K562 (cell line): ENCODE data around the gene SEL1L. TPM values are rescaled to one million over a fixed set of nuclear protein-coding genes. Genes with fewer than 3 reads are reported as not detected.

ENCODE experiments used
- ATAC-seq: fragments of 200-7000 bp; cut with Tn5 transposase; 3 replicates; pipeline ENCODE4 v1.9.1; 2020; ENCODE audit warnings: moderate library complexity
- BruUV-seq: library from RNA; stranded (reverse); fragments of 400-500 nt; replicated peaks from 2 replicates; lab custom pipeline; 2021; lab: Mats Ljungman, UMichigan
- CTCF ChIA-PET: fragments of 300-600 bp; formaldehyde crosslinking; extraction: SDS; loops from one replicate; lab custom pipeline; 2021; ENCODE audit warnings: low intra/inter-chr PET ratio; lab: Yijun Ruan, JAX
- POLR2A ChIA-PET: fragments of 300-600, 350-650 bp; sonication (Branson Sonifier 250); formaldehyde crosslinking; extraction: SDS; loops from one replicate; lab custom pipeline; 2021; ENCODE audit warnings: antibody characterized with exemption, inconsistent platforms; lab: Yijun Ruan, JAX
- DNase-seq, 4 experiments: peaks; one replicate each; pipeline versions ENCODE4 v3.0.0 to v3.0.0-alpha.2; 2011 to 2018; ENCODE audit warnings: low spot score in 3 of 4, mixed read lengths in 3 of 4; ENCODE audit errors: extremely low read depth in 1 of 4
- FAIRE-seq: peaks from 2 replicates; lab custom pipeline; 2011; peaks lifted over from hg19 to GRCh38; lab: Jason Lieb, UNC
- H2AFZ ChIP-seq: 2 replicates; pipeline ENCODE4 v1.6.0; 2011; ENCODE audit warnings: low read depth, low read length, control low read depth, inconsistent platforms
- H3K27ac ChIP-seq: fragments of 200-600 bp; 3 replicates; pipeline ENCODE4 v1.8.0; 2011; ENCODE audit warnings: low read depth, mild to moderate bottlenecking, control low read depth, inconsistent platforms, low read length, moderate library complexity, mixed read lengths; ENCODE audit errors: extremely low read depth
- H3K27me3 ChIP-seq, 2 experiments: fragments of 300-600 bp in 1 of 2; 2 replicates in 1 of 2; 3 replicates in 1 of 2; pipeline versions ENCODE4 v1.6.0 to v1.8.0; 2011; ENCODE audit warnings: inconsistent platforms in 2 of 2, low read length in 2 of 2, mild to moderate bottlenecking in 1 of 2, mixed read lengths in 1 of 2, moderate library complexity in 1 of 2; ENCODE audit not compliant: control insufficient read depth in 2 of 2, insufficient read depth in 2 of 2
- H3K36me3 ChIP-seq: fragments of 300-600 bp; 3 replicates; pipeline ENCODE4 v1.8.0; 2011; ENCODE audit warnings: mild to moderate bottlenecking, low read length, inconsistent platforms; ENCODE audit not compliant: control insufficient read depth, insufficient read depth
- H3K4me1 ChIP-seq, 2 experiments: fragments of 200-600 bp in 1 of 2; replicated peaks in 1 of 2; 2 replicates in 1 of 2; 3 replicates in 1 of 2; pipeline versions ENCODE4 v1.5.1 to v1.8.0; 2011; ENCODE audit warnings: inconsistent platforms in 2 of 2, low read length in 2 of 2, mild to moderate bottlenecking in 1 of 2, mixed read lengths in 1 of 2, moderate library complexity in 1 of 2; ENCODE audit not compliant: control insufficient read depth in 2 of 2, insufficient read depth in 2 of 2
- H3K4me2 ChIP-seq: 2 replicates; pipeline ENCODE4 v1.6.1; 2011; ENCODE audit warnings: low read length, control low read depth, inconsistent platforms, mixed read lengths; ENCODE audit not compliant: insufficient read depth
- H3K4me3 ChIP-seq: fragments of 200-600 bp; sonication (generic), shearing (Covaris generic); 2 replicates; pipeline ENCODE4 v1.5.1; 2016; ENCODE audit warnings: control low read depth, inconsistent platforms
- H3K79me2 ChIP-seq: fragments of 200-600 bp; 3 replicates; pipeline ENCODE4 v1.8.0; 2011; ENCODE audit warnings: low read length, inconsistent platforms; ENCODE audit not compliant: control insufficient read depth, insufficient read depth
- H3K9ac ChIP-seq, 2 experiments: 2 replicates each; pipeline versions ENCODE4 v1.6.0 to v1.6.1; 2011; ENCODE audit warnings: low read depth in 2 of 2, low read length in 2 of 2, control low read depth in 1 of 2, inconsistent platforms in 1 of 2, mild to moderate bottlenecking in 1 of 2, mixed read lengths in 1 of 2; ENCODE audit not compliant: insufficient read depth in 1 of 2
- H3K9me1 ChIP-seq: one replicate; pipeline ENCODE4 v1.6.0; 2011; ENCODE audit warnings: inconsistent platforms, mild to moderate bottlenecking, low read length, moderate library complexity; ENCODE audit not compliant: control insufficient read depth, insufficient read depth
- H3K9me3 ChIP-seq: replicated peaks from 2 replicates; pipeline ENCODE4 v1.5.1; 2011; ENCODE audit warnings: low read depth, low read length, inconsistent platforms; ENCODE audit not compliant: control insufficient read depth, insufficient read depth
- H4K20me1 ChIP-seq: replicated peaks from 2 replicates; pipeline ENCODE4 v1.6.1; 2011; ENCODE audit warnings: low read length, inconsistent platforms, mixed read lengths; ENCODE audit not compliant: control insufficient read depth, insufficient read depth
- ETS2 ChIP-seq: IDR thresholded peaks from 2 replicates; pipeline ENCODE4 v1.6.1; 2016; ENCODE audit warnings: borderline replicate concordance, missing genetic modification characterization, mild to moderate bottlenecking, moderate library complexity, missing compliant biosample characterization; ENCODE audit not compliant: poor library complexity, severe bottlenecking
- HIVEP1 ChIP-seq: fragments of 250-450 bp; sonication (Bioruptor Pico); IDR thresholded peaks from 2 replicates; pipeline ENCODE4 v1.4.0; 2020; ENCODE audit warnings: mild to moderate bottlenecking
- HNRNPK ChIP-seq: fragments of 200-400 bp; formaldehyde crosslinking; IDR thresholded peaks from one replicate; pipeline ENCODE4 v1.6.1; 2018; ENCODE audit warnings: mild to moderate bottlenecking, low read depth, low read length; ENCODE audit not compliant: poor library complexity, severe bottlenecking
- MTA2 ChIP-seq: fragments of 450-650 bp; IDR thresholded peaks from 2 replicates; pipeline ENCODE4 v1.6.1; 2016; ENCODE audit warnings: low read depth
- NR1H2 ChIP-seq: sonication (generic); formaldehyde crosslinking; IDR thresholded peaks from 2 replicates; pipeline ENCODE4 v1.4.0; 2020; ENCODE audit warnings: mild to moderate bottlenecking, missing genetic modification reagents
- NUFIP1 ChIP-seq: fragments of 450-650 bp; IDR thresholded peaks from 2 replicates; pipeline ENCODE4 v1.6.1; 2018; ENCODE audit not compliant: partially characterized antibody
- RBFOX2 ChIP-seq: fragments of 200-400 bp; formaldehyde crosslinking; IDR thresholded peaks from 2 replicates; pipeline ENCODE4 v1.6.1; 2017; ENCODE audit warnings: low read depth, mild to moderate bottlenecking, low read length, moderate library complexity
- SAFB ChIP-seq: fragments of 200-400 bp; formaldehyde crosslinking; IDR thresholded peaks from 2 replicates; pipeline ENCODE4 v1.6.1; 2017; ENCODE audit warnings: low read depth, low read length, borderline replicate concordance
- SNRNP70 ChIP-seq: fragments of 200-400 bp; formaldehyde crosslinking; optimal IDR thresholded peaks from 2 replicates; pipeline ENCODE3; 2017; ENCODE audit warnings: low read depth, low read length
- ZFP36 ChIP-seq: fragments of 150-350 bp; IDR thresholded peaks from 2 replicates; pipeline ENCODE4 v1.6.1; 2018; ENCODE audit warnings: low read length, low read depth; ENCODE audit not compliant: partially characterized antibody
- ZNF354B ChIP-seq: fragments of 250-450 bp; sonication (Bioruptor Pico); IDR thresholded peaks from 2 replicates; pipeline ENCODE4 v1.4.0; 2020
- ZNF408 ChIP-seq: fragments of 250-450 bp; sonication (Bioruptor Pico); IDR thresholded peaks from 2 replicates; pipeline ENCODE4 v1.4.0; 2020; ENCODE audit warnings: low read depth, mild to moderate bottlenecking, moderate library complexity
- WGBS: fragments of 100-300 bp; shearing (Covaris generic); methylation state at CpG from one replicate; pipeline ENCODE4 v1.1.6; 2016; ENCODE audit warnings: low coverage, mixed read lengths; ENCODE audit not compliant: insufficient coverage; ENCODE audit errors: missing lambda C conversion rate; 5-methylcytosine and 5-hydroxymethylcytosine counted together
- in situ Hi-C: fragments of 300-500 bp; cut with MboI; formaldehyde crosslinking; loops from 4 replicates; pipeline ENCODE4 v1.15.0; 2018; ENCODE audit warnings: inconsistent platforms, mixed read lengths
- intact Hi-C: fragments of 100-400 bp; cut with micrococcal nuclease; formaldehyde crosslinking; loops from 2 replicates; pipeline ENCODE4 v1.14.2; 2022
- polyA plus RNA-seq, 8 experiments: library from polyadenylated mRNA; depleted of rRNA in 4 of 8; stranded (reverse) in 5 of 8; unstranded in 3 of 8; fragments of >200 nt; fragmentation: Nextera tagmentation in 2 of 8; fragmentation: Illumina TruSeq in 1 of 8; extraction: Ambion mirVana in 2 of 8; extraction: Trizol in 1 of 8; gene quantifications; 2 replicates each; pipeline versions ENCODE4 v1.2.1 to v1.2.3, GENCODE V29; 2011 to 2014; ENCODE audit warnings: inconsistent platforms in 1 of 8, missing spikeins in 1 of 8
- total RNA-seq, 7 experiments: library from RNA; depleted of rRNA in 6 of 7; stranded (reverse); fragments of >200 nt in 6 of 7; fragmentation: Illumina TruSeq in 2 of 7; extraction: Trizol in 2 of 7; gene quantifications; 2 replicates each; pipeline versions ENCODE4 v1.2.1 to v1.2.3, GENCODE V29; 2011 to 2021; ENCODE audit warnings: low replicate concordance in 1 of 7

The SEL1L gene
- total and polyA plus RNA-seq, 9 of the 15 experiments (the other 6 are each of a cell fraction or from before 2014, with no cell fraction given): 7.7 to 21.1 (median 13.6) TPM

DNA sequence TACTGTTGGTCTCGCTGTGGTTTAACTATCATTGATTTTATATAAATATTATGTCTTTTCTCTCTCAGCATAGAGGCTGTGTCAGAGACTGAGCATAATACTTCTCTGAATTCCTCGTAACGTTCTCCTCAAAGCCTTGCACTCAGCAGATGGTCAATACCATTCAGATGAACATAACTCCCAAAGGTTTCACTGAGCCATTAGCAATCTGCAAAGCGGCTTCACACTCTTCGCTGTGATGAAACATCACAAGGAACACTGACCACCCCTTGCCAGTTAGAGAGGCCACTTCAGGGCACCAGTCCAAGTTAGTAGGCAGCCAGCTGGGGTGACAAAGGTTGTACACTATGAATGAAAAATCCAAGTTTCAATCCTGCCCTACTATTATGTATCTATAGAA lies 103.4 kb downstream of the SEL1L start:
- Histone ChIP-seq H3K4me3 (no peak overlapping the region), H4K20me1 (no peaks in the 10 kb centered on the region), H3K27ac (peak overlapping the region; percentile 77), H3K36me3 (peaks cover 40% of the 10 kb centered on the region), H3K9me3 (no peaks in the 10 kb centered on the region), H3K79me2 (peaks cover 96% of the 10 kb centered on the region), H3K9me1 (no peaks in the 10 kb centered on the region), H3K9ac (peak overlapping the region; percentile 43 to 75; a peak in 3 of 4 replicates), H2AFZ (peak overlapping the region; percentile 59; the same call in 1 of the 2 replicates), H3K4me1 (peaks cover 23 to 71% of the 10 kb centered on the region in 2 experiments), H3K27me3 (no peaks in the 10 kb centered on the region), H3K4me2 (peak overlapping the region; percentile 81)
- BruUV-seq: no TSS peak
- no peak for TF ChIP-seq RBFOX2
- no peak for TF ChIP-seq SNRNP70
- no peak for TF ChIP-seq HNRNPK
- TF ChIP-seq NUFIP1: no peak
- no peak for TF ChIP-seq ZFP36
- TF ChIP-seq HIVEP1 (CRISPR knock-in tag): no peak
- TF ChIP-seq ETS2: no peak
- TF ChIP-seq MTA2: no peak
- TF ChIP-seq NR1H2 (CRISPR knock-in tag): no peak
- no peak for TF ChIP-seq ZNF354B (CRISPR knock-in tag)
- no peak for TF ChIP-seq ZNF408 (CRISPR knock-in tag)
- no peak for TF ChIP-seq SAFB
- ATAC-seq (no peak), DNase-seq (no peak), FAIRE-seq (no peak)
- in situ Hi-C loops (no loop called here), intact Hi-C loops (loop anchor here (5.0 kb wide), 1 partner anchor 128 kb away; no protein-coding TSS in a partner anchor)
- ChIA-PET POLR2A (interaction anchor here (0.9 to 1.0 kb wide), 2 partner anchors 8 to 83 kb away, joined by 4 read pairs; no protein-coding TSS in a partner anchor), CTCF (no interaction called here)
- WGBS: 37% methylated on average over 5 of the region's 5 CpGs
